ENCODE measurements around the gene CPN1.
"Not testable (repeated sequence)": the region's sequence is repeated elsewhere in the genome, so short reads cannot be mapped to it uniquely, and the experiment has no call there.

The CPN1 gene

DNA sequence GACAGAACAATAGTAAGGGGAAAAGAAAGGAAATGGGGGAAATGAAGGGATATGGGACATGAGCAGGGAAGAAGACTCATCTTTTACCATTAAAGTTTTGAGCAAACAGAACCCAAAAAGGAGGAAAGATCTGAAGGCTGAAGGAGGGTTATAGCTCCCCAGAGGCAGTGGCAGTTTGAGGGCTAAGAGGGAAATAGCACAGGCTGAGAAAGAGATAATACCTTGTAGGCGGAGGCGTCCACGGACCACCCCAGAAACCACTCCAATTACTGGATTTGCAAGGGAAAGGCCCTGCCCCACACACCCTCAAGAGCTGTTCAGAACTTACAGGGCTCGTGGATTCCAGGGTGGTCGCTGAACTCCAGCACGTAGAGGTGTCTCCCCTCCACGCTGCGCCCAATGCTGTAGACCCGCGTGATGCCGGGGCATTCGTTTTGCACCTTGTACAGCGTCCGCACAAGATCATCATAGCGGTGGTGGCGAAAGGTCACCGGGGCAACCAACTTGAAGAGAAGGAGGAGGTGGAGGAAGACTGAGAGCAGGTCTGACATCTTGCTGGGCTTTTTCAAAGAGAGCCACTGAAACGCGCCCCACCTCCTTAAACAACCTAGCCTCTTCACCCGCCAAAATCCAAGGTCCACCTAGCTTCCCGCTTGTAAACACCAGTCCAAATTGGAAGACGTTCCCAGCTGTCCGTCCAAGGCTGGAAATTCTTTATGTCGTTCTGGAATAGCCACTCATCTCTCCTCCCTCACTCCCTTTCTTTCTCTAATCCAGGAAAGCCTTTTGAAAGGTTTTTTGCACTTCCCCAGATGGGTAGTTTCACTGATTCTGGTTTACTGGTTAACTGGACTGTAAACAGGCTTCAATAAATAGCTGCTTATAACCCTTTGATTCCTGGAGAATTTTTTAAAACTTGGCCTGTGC, at the start of gene CPN1:
Gene CPN1 (minus strand): TSS at position 795 of the 927 bp plus-strand sequence. CDS start 244 bp downstream, at position 551.
- peak; percentile 12 for DNase-seq (ENCODE audit: low read depth)
- TF ChIP-seq, protein P1, sequence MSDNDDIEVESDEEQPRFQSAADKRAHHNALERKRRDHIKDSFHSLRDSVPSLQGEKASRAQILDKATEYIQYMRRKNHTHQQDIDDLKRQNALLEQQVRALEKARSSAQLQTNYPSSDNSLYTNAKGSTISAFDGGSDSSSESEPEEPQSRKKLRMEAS (IDR thresholded peaks at IDR 0.05; ENCODE audit: low read depth, low read length) = no peak
- no peak for TF ChIP-seq POLR2A (IDR thresholded peaks at IDR 0.05; ENCODE audit: extremely low read depth, insufficient read length)
- no peak for TF ChIP-seq MYC (IDR thresholded peaks at IDR 0.05; ENCODE audit: low read depth, low read length)
- TF ChIP-seq, protein P2, sequence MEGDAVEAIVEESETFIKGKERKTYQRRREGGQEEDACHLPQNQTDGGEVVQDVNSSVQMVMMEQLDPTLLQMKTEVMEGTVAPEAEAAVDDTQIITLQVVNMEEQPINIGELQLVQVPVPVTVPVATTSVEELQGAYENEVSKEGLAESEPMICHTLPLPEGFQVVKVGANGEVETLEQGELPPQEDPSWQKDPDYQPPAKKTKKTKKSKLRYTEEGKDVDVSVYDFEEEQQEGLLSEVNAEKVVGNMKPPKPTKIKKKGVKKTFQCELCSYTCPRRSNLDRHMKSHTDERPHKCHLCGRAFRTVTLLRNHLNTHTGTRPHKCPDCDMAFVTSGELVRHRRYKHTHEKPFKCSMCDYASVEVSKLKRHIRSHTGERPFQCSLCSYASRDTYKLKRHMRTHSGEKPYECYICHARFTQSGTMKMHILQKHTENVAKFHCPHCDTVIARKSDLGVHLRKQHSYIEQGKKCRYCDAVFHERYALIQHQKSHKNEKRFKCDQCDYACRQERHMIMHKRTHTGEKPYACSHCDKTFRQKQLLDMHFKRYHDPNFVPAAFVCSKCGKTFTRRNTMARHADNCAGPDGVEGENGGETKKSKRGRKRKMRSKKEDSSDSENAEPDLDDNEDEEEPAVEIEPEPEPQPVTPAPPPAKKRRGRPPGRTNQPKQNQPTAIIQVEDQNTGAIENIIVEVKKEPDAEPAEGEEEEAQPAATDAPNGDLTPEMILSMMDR (IDR thresholded peaks at IDR 0.05; ENCODE audit: low read depth, low read length) = no peak
- no peak within 1 kb of the TSS for H3K4me3 ChIP-seq (ENCODE audit: low read depth, low read length)

DNA sequence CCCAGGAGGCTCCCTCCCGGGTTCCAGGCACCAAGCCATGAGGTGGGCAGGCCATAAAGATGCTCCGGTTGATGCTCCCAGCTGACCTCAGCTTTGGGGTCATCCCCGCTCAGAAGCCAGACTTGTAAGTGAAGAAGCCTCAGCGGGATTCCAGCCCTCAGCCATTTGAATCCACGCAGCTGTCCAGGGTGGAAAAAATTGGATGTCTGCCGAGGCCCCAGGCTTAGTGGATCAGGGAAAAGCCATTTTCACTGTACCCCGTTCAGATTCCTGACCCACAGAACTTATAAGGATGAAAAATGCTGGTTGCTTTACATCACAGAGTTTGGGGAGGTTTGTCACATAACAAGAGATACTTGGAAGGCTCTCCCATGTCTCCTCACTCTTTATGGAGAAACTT, 49.2 kb upstream of the CPN1 start:
- TF ChIP-seq, protein P2 (IDR thresholded peaks at IDR 0.05; ENCODE audit: low read depth, low read length) = no peak
- no peak for TF ChIP-seq MYC (IDR thresholded peaks at IDR 0.05; ENCODE audit: low read depth, low read length)
- no peak for TF ChIP-seq POLR2A (IDR thresholded peaks at IDR 0.05; ENCODE audit: extremely low read depth, insufficient read length)
- TF ChIP-seq, protein P1 (IDR thresholded peaks at IDR 0.05; ENCODE audit: low read depth, low read length) = no peak
- no peak overlapping the region for H3K4me3 ChIP-seq (ENCODE audit: low read depth, low read length)
- DNase-seq (ENCODE audit: low read depth) = no peak

- DNase-seq (ENCODE audit: low read depth) = no peak
- TF ChIP-seq, protein P1 (IDR thresholded peaks at IDR 0.05; ENCODE audit: low read depth, low read length) = no peak
- TF ChIP-seq, protein P2 (IDR thresholded peaks at IDR 0.05; ENCODE audit: low read depth, low read length) = no peak
- TF ChIP-seq MYC (IDR thresholded peaks at IDR 0.05; ENCODE audit: low read depth, low read length) = no peak
- TF ChIP-seq POLR2A (IDR thresholded peaks at IDR 0.05; ENCODE audit: extremely low read depth, insufficient read length) = no peak
- H3K4me3 ChIP-seq (ENCODE audit: low read depth, low read length) = no peak overlapping the region
Observed at GRCh38 chr10:100129424-100129823, 47.8 kb upstream of the CPN1 start.

DNA sequence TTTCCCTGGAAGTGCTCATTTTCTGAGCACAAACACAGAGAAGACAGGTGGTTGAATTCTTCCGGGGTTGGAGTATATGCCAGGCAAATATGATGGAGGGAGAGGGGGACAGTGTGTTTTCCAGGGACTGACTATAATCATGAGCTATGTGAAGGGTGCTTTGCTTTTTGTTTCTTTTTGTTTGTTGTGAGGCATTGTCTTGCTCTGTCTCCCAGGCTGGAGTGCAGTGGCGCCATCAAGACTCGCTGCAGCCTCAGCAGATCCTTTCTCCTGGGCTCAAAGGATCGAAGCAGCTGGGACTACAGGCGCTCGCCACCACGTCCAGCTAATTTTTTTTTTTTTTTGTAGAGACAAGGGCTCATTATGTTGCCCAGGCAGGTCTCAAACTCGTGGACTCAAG, 47.3 kb upstream of the CPN1 start:
- TF ChIP-seq POLR2A (IDR thresholded peaks at IDR 0.05; ENCODE audit: extremely low read depth, insufficient read length) (no peak), MYC (IDR thresholded peaks at IDR 0.05; ENCODE audit: low read depth, low read length) (no peak)
- TF ChIP-seq, protein P1 (IDR thresholded peaks at IDR 0.05; ENCODE audit: low read depth, low read length) = no peak
- TF ChIP-seq, protein P2 (IDR thresholded peaks at IDR 0.05; ENCODE audit: low read depth, low read length) = no peak
- no peak overlapping the region for H3K4me3 ChIP-seq (ENCODE audit: low read depth, low read length)
- no peak for DNase-seq (ENCODE audit: low read depth)

- not testable (repeated sequence) for H3K4me3 ChIP-seq (ENCODE audit: low read depth, low read length)
- DNase-seq (ENCODE audit: low read depth) = peak; percentile 26
Observed at GRCh38 chr10:100125335-100125734, 43.7 kb upstream of the CPN1 start.

DNA sequence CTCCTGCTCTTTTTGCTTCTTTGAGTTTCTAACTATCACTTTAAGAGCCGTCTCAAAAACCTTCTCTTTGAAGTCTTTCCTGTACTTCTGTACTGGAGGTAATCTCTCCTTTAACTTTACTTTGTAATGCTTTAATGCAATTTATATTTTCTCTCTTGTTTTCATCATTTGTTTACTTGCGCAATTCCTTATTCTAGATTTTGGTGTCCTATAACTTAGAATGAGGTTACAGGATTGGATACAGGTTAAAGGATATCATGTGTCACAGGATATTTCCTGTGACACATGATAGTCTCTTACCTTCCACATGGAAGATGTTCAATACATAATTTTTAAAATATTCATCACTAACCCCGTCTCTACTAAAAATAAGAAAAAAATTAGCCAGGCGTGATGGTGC, 42.4 kb upstream of the CPN1 start:
- TF ChIP-seq POLR2A (IDR thresholded peaks at IDR 0.05; ENCODE audit: extremely low read depth, insufficient read length) = no peak
- no peak for TF ChIP-seq MYC (IDR thresholded peaks at IDR 0.05; ENCODE audit: low read depth, low read length)
- TF ChIP-seq, protein P1 (IDR thresholded peaks at IDR 0.05; ENCODE audit: low read depth, low read length) = no peak
- TF ChIP-seq, protein P2 (IDR thresholded peaks at IDR 0.05; ENCODE audit: low read depth, low read length) = no peak
- no peak overlapping the region for H3K4me3 ChIP-seq (ENCODE audit: low read depth, low read length)
- no peak for DNase-seq (ENCODE audit: low read depth)

All from NB4 (cell line).